DMS114 treated with DMSO at 0.1 percent for 48 hours (cell line): ENCODE data around the gene MVD.

Experiments used
- DNase-seq: peaks from one replicate; lab custom pipeline; 2025; ENCODE audit not compliant: unreplicated experiment; lab: John Stamatoyannopoulos, UW

Gene MVD

DNA sequence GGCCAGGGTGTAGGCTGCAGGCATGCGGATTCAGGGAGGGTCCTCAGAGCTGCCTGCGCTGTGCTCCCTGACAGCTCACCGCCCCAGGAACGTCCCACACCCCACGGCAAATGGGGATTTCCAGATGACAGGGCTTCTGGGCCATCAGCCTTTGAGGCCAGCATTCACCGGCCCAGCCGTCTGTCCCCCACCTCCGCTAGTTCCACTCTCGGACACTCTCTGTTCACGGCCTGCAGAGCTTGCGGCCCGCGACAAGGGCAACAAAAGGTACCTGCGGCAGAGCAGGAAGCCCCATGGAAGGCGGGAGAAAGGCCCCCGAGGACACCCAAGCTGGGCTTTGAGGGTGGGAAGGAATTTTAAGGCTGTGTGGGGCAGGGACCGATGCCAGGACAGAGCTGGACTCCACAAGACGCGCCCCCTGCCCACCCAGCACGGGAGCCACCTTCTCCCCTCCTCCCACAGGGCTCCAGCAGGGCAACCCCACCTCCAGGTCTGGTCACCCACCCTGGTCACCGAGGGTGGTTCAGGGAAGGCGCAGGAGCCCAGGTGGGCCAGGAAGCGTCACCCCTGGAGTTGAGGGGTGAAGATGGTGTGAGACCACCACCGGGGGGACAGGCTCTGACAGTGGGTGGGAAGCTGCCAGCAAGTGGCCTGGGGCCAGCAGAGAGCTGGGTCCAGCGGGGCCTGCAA, 6.5 kb downstream of the MVD start:
- DNase-seq, result no peak

DNA sequence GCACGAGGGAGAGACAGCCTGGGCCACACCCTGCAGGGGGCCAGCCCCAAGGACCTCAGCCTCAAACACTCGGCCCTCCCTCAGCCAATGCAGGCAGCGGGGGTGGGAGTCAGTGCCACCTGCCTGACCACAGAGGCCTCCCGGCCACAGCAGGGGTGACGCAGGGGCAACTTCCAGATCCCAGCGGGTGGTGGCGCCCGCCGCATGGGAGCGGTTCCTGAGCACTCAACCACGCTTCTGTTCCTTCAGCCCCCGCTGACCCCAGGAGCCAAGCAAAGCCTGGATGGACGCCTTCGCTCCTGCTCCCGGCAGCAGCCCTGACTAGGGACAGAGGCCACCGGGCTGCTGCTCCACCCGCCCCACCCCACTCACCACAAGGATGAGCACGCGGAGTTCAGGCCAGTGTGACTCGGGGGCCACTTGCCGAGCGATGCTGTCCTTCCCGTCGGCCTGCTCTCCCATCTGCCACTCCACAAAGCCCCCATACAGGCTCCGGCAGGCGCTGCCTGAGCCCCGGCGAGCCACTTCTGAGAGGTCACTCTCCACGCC, 7.1 kb downstream of the MVD start:
- no peak for DNase-seq

DNA sequence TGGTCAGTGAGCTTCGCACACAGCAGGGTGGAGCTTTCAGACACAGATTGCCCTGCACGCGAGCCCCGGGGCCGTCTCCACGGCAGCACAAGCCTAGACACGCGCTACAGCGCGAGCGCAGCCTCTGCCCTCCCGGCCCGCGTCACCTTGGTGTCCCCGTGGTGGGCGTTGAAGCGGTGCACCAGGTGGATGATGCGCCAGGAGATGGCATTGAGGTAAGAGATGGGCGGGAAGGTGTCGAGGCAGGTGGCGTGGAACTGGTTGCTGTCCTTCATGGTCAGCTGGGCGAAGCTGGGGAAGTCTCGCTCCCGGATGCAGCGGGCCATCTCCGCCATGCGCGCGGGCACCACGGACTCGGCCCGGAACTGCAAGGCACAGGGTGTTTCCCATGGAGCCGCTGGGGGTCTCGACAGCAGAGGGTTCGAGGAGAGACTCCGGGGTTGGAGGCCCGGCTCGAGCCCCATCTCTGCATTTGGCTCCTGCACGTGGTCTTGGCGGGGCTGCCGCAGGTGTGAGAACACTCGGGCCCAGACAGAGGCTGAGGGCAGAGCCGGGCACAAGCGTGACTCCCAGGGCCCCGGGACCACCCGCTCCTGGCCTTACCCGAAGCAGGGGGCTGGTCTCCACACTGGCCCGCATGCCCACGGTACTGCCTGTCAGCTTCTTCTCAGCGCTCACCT, 7.7 kb downstream of the MVD start:
- no peak for DNase-seq

DNA sequence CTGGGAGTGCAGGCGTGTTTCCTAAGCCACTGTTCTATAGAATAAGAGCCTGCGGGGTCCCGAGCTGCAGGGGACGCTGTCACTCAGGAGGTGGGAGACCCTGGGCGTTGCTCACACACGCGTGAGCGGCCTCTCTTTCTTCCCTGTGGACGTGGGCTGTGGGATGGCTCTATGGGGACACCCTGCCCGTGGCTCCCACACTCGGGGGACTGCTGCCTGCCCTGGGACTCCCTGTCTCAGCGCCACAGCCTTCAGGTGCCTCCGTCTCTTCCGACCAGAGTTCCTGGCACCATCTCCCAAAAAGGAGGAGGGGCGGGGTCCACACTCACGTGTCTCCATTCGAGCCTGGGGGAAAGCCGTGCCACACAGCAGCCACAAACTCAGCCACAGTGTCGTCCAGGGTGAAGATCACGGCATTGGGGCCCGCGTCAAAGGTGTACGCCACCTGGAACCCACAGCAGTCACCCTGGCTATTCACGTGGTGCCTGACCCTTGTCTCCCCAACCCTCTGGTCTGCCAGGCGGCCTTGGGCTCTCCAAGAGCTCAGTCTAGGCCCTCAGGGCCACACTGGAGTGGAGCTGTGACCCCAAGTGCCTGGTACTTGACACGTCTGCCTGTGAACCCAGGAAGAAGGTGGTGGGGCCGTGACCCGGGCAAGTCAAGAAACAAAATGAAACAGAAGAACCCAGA, 8.4 kb downstream of the MVD start:
- DNase-seq, result no peak

DNA sequence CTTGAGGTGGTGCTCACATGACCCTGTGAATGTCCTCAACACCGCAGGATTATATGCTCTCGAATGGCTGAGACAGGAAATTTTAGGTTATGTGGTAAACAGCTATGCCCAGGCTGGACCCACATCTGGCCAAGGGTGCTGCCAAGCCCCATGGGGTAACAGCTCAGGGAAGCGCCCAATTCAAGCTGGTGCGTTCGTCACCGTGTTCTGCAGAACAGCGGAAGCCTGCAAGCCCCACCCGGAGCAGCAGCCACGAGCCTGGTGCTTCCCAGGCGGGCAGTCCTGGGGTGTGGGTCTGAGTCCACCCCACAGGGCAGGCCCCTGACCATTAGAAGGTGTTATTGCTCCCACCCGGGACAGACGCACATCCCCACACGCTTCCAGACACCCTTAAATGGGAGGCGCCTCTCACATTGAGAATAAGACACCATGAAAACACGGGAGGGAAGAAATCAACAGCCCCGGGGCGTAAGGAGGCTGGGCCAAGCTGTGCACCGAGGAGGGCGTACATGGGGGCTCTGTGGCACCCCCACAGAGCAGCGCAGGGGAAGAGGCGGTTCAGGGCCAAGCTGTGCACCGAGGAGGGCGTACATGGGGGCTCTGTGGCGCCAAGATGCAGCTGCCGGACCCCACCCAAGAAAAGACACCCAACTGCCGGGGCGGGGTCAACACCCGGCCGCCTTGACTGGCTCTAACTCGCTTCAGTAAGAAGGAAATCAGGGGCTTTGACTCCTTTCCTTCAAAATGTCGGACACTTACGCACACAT, 9.1 kb downstream of the MVD start:
- no peak for DNase-seq

DNA sequence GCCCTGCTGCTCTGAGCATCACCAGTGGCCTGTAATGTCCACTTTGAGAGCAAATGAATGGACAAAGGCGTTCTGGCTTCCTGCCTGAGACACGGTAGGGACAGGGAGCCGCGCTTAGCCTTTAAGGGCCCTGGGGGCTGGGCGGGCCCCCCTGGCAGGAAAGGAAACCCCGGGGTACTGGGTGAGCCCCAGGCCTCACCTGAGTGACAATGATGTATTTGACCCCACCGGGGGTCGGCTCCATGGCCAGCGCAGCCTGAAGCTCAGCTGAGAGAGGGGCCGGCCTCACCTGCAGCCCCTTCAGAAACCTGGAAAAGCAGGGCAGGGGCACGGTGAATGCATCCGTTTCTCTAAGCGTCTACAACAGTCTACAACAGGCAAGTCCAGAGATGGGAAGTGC, 9.8 kb downstream of the MVD start:
- DNase-seq, result no peak

DNA sequence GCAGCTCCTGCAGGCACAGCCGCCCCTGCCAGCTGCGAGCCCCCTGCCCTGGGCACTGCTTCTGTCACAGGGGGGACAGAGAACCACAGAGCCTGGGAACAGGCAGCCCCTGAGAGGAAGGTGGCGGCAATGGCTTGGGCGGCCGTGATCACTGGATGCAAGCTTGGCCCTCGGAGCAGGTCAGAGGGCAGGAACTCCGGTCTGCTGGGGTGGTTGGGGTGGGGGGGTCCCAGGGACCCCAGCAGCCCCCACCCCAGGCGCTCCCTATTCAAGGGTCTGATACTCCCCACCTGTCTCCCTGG, 10.2 kb downstream of the MVD start:
- DNase-seq, result no peak

DNA sequence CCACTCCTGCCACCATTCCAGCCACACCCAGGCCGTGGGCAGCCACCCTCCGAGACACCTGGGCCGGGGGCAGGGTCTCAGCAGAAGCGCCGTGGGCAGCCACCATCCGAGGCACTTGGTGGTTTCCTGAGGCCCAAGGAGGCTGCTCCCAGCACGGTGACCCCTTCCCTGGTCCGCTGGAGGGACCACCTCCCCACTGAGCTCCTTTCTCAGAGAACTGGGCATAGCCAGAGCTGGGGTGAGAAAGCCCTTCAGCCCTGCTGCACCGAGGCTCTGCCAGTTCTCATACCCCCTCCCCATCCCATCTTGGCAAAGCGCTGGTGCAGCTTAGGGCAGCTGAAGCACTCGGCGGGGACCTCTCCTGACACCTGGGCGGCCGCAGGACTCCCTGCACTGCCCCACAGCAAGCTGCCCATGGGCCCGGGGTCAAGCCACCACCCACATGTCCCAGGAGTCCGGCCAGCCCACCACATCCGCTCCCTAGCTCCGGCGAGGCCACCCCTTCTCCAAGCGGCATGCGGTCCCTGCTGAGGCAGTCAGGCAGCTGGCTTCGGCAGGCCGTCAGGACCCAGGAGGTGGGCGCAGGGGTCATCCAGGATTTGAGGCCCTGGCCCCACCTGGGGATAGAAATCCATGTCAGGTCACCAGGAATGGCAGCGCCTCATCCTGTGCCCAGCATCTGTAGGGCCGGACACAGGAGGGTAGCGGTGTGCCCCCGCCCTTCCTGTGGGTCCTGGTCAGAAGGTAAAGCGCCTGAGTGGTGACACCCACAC, 10.7 kb downstream of the MVD start:
- no peak for DNase-seq

DNA sequence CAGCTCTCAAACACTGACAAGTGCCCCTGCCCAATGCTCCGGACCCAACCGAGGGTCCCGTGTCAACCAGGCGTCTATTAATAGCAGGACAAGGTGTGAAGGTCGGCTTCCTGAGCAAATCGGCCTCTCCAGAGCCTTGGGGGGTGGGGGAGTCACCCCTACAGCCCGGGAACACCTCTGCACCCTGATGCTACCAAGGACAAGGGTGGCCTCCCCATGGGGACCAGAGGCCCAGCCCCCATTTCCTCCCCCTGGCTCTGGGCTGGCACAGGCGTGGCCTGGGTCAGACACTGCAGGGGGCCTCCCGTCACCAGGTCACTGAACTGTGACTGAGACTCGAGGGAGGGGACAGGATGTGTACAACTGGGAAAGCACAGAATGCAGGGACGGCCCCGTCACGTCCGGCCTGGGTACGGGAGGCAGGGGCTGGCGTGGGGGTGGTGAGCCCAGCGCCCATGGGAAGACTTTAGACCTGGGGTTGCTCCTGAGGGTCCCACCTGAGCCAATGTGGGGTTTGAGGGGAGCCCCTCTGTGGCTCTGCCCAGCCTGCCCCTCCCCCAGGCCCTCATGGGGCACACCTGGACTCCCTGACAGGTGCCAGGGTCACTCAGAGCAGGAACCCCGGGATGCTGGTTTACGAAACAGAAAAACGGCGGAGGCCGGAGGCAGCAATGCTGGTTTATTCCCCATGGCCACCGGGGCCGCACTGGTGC, 11.5 kb downstream of the MVD start:
- no peak for DNase-seq

DNA sequence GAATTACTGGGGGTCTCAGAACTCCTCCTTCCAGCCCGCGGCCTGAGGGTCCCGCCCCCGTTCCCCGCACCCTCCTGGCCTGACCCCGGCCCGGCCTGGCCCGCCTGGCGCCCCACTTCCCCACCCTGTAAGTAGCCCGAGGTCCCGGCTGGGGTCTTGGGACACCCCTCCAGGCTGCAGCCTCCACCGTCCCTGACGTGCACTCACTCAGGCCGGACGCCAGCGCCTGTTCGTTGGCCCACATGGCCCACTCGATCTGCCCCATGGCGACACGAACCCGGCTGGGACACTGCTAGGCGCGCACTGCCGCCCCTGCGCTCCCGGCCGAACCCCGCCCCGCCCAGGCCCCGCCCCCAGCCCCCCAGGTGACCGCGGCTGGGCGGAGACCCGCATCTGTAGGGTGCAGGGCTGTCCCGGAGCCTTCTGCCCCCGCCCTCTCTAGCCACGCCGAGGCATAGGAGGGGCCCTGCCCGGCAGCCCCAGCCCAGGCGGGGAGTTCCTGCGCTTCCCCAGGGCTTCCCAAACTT, 12.1 kb downstream of the MVD start, which contains the start of gene CYBA:
TSS of gene CYBA (minus strand) at position 305 of the 527 bp plus-strand sequence. CDS start at position 265, 40 bp downstream.
- no peak for DNase-seq

DNA sequence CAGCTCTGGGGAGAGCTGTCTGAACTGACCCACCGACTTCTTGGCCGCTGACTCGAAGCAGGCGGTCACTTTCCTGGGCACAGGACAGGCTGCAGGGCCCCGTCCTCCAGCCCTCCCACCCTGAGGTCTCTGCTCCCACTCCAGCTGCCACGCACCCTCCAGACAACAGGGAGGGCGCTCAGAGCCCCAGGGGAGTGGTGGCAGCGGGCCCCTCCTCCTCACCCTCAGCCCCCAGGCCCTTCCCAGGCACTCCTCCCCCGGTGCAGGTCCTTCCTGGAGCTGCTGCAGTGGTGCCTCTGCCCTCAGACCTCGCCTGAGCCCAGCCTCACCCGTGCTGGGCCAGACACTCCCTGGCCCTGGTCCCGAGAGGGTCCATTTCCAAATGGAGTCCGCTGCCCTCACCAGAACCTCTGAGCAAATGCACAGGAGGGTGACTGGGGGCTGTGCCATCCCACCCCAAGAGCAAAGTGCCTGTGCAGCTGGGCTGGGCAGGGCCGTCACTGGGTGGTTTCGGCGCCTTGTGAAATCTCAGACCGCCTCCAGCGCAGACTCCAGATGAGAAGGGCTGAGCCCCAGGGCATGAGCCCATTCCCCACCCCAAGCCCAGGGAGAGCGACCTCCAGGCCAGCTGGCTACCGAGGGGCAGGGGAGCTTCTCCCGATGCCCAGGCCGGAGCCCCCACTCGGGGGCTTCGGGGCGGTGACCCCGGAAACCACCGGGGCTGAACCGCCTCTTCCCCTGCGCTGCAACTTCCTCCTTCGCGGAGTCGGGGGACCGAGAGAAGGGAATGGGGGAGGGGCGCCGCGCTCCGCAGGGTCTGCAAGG, 12.8 kb downstream of the MVD start:
- no peak for DNase-seq

DNA sequence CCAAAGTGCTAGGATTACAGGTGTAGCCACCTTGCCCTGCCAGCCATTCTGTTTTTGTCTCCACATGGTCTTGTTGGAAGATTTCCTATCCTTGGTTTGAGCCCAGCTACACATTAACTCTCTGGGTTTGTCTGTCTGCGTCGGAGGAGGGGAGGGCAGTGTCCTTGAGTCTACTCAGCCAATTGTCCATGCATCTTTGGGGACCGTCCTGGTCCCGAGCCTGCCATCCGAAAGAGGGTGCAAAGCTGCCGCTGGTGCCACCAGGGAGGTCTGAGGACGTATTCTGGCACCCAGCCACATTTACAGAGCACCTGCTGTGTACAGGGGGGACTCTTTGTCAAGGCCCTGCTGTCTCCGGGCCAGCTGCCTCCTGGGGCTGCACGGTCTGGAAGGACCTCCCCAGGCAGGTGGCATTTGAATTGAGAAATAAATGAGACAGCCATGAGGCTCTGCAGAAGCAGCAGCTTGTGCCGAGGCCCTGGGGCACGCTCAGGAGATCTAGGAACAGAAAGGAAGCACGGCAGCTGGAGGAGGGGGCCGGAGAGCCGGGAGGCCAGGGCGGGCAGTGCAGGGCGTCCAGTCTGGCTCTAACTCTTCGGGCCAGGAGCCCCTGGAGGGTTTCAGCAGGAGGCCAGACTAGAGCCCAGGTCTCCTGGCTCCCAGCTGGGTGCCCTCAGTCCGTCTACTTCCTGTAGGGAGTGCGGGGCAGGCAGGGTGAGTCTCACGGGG, 13.5 kb downstream of the MVD start:
- DNase-seq, result no peak

DNA sequence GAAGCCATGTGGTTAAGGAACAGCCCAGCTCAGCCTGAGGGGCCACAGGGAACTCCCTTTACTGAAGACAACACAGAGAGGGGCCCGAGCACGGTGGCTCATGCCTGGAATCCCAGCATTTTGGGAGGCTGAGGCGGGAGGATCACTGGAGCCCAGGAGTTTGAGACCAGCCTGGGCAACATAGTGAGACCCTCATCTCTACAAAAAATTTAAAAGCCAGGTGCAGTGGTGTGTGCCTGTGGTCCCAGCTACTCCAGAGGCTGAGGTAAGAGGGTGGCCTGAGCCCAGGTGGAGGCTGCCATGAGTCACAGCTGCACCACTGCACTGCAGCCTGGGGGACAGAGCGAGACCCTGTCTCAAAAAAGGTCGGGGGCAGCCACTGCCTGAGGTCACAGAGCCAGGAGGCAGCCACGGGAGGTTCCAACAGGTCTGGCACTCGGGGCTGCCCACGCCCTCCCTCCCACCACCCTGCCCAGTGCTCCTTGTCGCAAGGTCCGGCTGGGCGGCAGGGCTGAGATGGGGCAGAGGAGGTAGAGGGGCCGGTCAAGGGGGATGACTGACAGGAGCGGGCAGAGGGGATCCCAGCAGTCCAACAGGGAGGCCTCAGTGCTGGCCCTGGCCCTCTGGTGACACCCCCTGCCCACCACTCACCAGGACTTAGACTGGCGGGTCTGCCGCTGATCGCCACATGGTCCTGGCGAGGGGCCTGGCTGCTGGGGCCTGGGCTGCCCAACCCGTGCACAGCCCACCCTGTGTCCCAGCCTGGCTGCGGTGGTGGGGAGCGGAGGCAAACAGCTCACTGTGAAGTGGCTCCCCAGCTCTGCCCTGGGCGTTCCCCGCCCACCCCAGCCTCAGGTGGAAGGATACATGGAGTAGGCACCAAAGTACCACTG, 15.5 kb downstream of the MVD start:
- DNase-seq, result no peak

DNA sequence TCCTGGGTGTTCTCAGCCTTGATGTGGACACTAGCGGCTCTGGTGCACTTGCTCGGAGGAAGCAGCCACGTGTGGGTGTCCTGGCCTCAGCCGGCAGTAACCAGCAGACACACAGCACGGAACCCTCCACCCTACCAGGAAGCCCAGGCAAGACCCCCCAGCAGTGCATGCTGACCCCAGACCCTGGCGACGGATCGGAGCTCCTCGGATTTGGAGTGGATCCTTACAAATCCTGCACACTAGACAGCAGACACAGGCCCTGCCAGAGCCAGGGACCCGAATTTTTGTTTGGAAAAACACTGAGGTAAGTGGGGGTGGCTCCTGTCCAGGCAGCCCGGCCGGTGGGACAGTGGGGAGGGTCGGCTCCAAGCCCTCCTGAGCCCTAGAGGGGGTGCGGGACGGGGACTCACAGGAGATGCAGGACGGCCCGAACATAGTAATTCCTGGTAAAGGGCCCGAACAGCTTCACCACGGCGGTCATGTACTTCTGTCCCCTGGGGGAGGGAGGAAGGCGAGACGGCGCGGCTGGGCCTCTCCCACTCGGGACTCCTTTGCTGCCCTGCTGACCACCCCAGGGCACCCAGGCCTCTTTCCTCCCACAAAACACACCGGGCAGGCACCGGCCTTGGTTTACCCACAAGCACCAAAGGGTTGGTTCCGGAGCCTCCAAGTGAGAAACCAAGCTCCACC, 16.4 kb downstream of the MVD start:
- no peak for DNase-seq

DNA sequence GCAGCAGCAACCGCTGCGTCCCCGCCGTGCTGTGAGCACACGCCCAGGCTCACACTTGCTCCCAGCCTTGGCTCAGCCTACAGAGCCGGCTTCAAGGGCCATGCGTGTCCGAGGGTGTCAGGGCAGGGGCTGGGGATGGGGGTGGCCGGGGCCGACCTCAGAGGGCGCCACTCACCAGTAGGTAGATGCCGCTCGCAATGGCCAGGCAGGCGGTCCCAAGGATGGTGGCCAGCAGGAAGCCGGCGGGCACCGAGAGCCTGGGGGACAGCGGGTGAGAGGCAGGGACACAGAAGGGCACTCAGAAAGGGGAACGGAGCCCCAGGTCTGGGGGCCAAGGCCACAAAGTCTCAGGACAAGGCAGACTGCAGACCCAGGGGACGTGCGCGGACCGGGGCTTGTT, 16.9 kb downstream of the MVD start:
- DNase-seq, result no peak

DNA sequence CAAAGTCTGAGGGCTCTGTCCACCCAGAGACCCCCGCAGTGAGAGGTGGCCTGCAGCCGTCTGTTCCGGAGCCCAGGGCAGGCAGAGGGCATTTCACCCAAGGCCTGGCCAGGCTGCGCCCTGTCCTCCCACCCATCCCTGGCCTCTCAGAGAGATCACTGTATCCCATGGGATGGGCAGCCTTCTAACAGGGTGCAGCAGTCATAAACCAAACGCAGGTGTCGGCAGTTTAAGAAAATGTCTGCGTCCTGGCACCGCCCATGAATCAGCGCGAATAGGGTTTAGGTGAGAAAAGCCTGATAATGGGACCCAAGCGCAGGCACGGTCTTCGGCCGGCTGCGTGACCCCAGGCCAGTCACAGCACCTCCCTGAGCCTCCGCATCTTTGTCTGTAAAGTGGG, 17.4 kb downstream of the MVD start:
- DNase-seq, result no peak

DNA sequence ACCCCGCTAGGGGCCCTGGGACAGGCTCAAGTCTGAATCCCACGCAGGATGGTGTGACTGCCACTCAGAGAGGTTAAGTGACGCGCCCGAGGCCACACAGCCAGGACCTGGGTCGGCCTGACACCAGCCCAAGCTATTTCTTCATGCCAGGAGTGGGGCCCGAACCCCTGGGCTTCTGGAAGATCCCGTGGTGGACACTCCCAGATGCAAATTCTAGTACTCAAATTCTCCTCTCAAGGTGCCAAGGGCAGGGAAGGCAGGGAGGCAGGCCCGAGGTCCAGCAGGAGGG, 19.3 kb downstream of the MVD start:
- no peak for DNase-seq
